Ecto neural progenitor cell (in vitro differentiated cells): ENCODE results near the gene SAMD9L.
"Not testable (repeated sequence)": the region's sequence is repeated elsewhere in the genome, so short reads cannot be mapped to it uniquely, and the experiment has no call there.

Experiments used
- DNase-seq: peaks from one replicate; pipeline ENCODE4 v3.0.0-alpha.2; 2018; ENCODE audit warnings: low spot score

The SAMD9L gene

GRCh38 chr7:93146036-93146435, 2.1 kb downstream of the SAMD9L start:
- DNase-seq: no peak

DNA sequence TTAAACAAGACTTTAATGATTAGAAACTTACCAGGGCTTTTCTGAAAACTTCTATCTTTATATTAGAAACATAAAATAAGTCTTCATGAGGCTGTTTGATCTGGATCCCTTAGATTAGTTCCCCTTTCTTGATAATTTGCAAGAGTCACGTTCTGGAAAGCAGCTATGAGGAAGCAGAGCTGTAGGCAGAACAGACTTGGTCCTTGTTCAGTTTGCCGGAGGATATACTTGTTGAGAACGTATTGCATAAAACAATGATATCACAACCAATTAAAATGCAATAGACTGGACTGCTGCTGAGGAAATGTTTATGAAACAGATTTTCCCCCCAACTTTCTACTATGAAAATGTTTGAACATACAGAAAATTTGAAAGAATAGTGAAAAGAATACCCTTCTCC, 2.8 kb downstream of the SAMD9L start:
- DNase-seq: no peak

GRCh38 chr7:93142127-93142526, 6.1 kb downstream of the SAMD9L start:
- DNase-seq: no peak

DNA sequence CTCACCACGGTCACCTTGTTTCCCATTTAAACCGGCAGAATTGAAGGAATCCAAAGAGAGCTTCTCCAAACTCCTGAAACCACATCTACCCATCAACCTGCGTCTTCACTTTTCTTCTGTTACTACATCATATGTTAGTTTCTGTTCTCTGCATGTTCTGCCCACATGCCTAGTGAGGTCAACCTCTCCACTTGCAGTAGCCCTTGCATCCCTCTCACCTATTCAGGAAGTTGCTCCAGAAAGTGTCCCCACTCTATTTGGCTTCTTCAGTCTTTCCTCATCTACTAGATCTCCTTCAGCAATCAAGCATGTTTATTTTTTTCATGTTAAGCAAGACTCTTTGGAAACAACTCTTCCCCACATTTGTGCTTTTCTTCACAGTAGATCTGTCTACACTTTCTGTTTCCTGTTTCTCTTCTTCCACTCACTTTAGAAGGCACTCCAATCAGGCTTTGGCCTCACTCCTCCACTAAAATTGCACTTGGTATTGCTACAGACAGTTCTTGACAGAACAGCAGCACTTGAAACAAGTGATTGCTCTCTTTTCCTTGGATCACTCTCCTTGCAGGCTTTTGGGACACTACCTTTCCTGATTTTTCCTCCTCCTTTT, 7.5 kb downstream of the SAMD9L start:
- no peak for DNase-seq

- no peak for DNase-seq
Measured at GRCh38 chr7:93138576-93138975, 9.6 kb downstream of the SAMD9L start.

DNA sequence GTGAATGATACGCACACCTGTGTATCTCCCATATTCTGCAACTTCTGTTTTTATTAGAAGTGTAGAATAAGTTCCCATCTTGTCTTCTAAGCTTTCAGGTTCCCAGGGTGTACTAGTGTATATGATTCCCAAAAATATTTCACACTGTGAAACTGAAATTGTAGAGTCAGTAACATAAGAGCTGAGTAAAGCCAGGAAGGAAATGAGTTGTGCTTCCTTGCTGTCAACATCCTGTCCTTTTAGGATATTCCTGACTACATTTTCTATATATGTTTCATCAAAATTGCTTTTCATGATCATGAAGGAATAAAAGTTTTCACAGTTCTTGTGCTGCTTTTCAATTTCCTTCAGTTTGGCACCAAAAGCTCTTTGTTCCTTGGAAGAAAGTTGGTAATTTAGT, 15.2 kb downstream of the SAMD9L start:
- no peak for DNase-seq

- DNase-seq: no peak
Measured at GRCh38 chr7:93132216-93132615, 16.0 kb downstream of the SAMD9L start.

GRCh38 chr7:93126954-93127353, 21.2 kb downstream of the SAMD9L start:
- DNase-seq: not testable (repeated sequence)

DNA sequence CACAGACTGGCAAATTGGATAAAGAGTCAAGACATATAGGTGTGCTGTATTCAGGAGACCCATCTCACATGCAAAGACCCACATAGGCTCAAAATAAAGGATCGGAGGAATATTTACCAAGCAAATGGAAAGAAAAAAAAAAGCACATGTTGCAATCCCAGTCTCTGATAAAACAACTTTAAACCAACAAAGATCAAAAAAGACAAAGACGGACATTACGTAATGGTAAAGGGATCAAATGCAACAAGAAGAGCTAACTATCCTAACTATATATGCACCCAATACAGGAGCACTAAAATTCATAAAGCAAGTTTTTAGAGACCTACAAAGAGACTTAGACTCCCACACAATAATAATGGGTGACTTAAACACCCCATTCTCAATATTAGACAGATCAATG, 24.7 kb downstream of the SAMD9L start:
- not testable (repeated sequence) for DNase-seq

DNA sequence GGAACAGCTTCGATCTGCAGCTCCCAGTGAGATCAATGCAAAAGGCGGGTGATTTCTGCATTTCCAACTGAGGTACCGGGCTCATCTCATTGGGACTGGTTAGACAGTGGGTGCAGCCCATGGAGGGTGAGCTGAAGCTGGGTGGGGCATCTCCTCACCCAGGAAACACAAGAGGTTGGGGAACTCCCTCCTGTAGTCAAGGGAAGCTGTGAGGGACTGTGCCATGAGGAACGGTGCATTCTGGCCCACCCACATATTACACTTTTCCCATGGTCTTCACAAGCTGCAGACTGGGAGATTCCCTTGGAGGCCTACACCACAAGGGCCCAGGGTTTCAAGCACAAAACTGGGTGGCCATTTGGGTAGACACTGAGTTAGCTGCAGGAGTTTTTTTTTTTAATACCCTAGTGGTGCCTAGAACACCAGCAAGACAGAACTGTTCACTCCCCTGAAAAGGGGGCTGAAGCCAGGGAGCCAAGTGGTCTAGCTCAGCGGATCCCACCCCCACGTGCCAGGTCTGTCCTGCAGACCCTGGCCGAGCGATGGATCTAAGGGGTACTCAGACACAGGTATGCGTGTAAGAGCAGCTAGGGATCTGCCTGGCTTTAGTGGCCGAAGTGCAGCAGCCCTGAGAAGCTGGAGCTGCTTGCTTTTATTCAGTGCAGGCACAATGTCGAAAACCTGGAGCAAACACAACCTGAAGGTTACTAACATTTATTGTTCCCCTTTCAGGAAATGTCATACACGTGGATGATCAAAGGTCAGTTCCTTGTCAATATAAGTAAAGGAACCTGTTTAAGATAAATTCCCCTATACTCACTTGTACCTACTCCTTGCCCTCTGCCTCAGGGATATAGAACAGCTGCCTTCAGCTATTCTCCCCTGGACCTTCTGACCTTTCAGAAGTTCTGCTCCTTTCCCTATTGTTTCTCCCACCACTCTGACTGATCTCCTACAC, 27.3 kb downstream of the SAMD9L start:
- no peak for DNase-seq

DNA sequence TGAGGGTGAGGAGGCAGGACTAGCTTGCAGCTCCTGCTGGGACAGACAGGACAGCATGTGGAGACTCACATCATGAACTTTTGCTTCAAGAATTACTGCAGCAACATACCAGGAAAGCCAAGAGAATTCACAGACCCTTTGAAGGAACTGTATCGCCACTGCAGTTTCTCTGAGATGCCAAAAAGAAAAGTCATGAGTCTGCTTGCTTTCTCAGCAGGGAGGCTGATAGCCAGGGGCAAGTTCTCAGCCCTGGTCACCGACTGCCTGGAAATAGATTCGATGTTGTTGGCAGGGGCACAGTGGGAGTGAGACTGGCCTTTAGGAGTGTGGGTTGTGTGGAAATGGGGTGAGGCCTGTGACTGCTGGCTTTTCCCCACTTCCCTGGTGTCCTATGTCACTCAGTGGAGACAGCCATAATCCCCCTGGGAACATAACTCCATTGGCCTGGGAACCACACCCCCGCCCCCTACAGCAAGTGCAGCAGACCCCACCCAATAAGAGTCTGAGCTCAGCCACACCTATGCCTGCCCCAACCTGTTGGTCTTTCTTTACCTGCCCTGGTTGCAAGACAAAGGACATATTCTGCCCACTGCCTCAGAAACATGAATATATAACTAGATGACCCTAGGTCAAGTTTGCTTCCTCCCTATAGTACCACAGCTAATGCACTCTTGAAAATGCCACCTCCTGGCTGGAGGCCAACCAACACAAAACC, 28.8 kb downstream of the SAMD9L start:
- DNase-seq: no peak

GRCh38 chr7:93117852-93118530, 30.2 kb downstream of the SAMD9L start, which contains the start of gene SAMD9:
TSS of gene SAMD9 (minus strand) at chr7:93117979. CDS start at chr7:93106097, 11,882 bp downstream.
- DNase-seq: no peak

DNA sequence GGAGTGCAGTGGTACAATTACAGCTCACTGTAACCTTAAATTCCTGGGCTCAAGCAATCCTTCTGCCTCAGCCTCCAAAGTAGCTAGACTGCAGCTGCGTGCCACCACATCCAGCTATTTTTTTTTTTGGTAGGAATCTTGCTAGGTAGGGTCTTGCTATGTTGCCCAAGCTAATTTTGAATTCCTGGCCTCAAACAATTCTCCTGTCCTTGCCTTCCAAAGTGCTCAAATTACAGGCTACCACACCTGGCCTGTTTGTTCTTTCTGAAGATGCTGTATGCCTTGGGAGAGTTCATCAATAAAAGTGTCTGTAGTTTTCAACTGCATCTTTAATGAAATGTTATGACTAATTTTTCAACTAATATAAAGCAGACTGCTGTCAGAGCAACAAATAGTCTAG, 30.9 kb downstream of the SAMD9L start:
- no peak for DNase-seq

GRCh38 chr7:93115796-93116195, 32.4 kb downstream of the SAMD9L start:
- DNase-seq: no peak

GRCh38 chr7:93108003-93108402, 40.2 kb downstream of the SAMD9L start:
- no peak for DNase-seq

GRCh38 chr7:93097388-93097787, 50.8 kb downstream of the SAMD9L start:
- no peak for DNase-seq

DNA sequence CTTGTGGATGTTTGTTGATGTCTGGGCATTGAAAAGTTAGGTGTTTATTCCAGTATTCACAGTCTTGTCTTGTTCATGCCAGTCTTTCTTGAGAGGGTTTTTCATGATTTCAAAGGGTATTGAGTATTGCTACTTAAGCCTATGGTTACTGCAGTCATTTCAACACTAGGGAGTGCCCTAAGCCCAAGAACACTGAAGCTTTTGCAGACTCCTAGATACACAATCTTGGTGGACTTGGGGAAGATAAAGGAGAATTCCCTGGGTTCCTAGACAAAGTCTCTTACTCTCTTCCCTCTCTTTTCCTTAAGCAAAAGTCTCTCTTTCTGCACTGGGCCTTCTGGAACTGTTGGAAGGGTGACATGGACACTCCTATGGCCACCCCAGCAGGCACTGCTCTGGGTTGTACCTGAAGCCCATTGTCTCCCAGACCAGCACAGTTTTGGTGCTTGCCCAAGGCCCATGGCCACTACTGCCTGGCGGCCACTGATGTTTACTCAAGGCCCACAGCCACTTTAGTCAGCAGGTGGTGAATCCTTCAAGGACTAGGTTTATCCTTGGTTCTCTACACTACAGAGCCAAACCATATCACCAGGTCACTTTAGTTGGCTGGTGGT, 55.3 kb downstream of the SAMD9L start:
- DNase-seq: no peak
